Neuron (in vitro differentiated cells): ENCODE measurements around the gene C1QTNF5.
A peak's percentile ranks its signal among the peaks of the same experiment; 100 is the strongest.

ENCODE experiments used
- H2AFZ ChIP-seq: one replicate; pipeline ENCODE4 v1.6.1; 2013; ENCODE audit warnings: low read depth, mild to moderate bottlenecking, inconsistent platforms, low read length, moderate library complexity
- H3K27me3 ChIP-seq: one replicate; pipeline ENCODE4 v1.6.1; 2013; ENCODE audit warnings: low read length; ENCODE audit not compliant: insufficient read depth
- H3K36me3 ChIP-seq: one replicate; pipeline ENCODE4 v1.6.1; 2013; ENCODE audit warnings: low read length; ENCODE audit not compliant: insufficient read depth
- H3K4me1 ChIP-seq: one replicate; pipeline ENCODE4 v1.6.1; 2013; ENCODE audit warnings: low read length; ENCODE audit not compliant: insufficient read depth
- H3K4me3 ChIP-seq: 2 replicates; pipeline ENCODE4 v1.5.1; 2013; ENCODE audit warnings: mild to moderate bottlenecking, low read length, moderate library complexity
- H3K9me3 ChIP-seq: one replicate; pipeline ENCODE4 v1.6.1; 2013; ENCODE audit warnings: low read length

Gene C1QTNF5

DNA sequence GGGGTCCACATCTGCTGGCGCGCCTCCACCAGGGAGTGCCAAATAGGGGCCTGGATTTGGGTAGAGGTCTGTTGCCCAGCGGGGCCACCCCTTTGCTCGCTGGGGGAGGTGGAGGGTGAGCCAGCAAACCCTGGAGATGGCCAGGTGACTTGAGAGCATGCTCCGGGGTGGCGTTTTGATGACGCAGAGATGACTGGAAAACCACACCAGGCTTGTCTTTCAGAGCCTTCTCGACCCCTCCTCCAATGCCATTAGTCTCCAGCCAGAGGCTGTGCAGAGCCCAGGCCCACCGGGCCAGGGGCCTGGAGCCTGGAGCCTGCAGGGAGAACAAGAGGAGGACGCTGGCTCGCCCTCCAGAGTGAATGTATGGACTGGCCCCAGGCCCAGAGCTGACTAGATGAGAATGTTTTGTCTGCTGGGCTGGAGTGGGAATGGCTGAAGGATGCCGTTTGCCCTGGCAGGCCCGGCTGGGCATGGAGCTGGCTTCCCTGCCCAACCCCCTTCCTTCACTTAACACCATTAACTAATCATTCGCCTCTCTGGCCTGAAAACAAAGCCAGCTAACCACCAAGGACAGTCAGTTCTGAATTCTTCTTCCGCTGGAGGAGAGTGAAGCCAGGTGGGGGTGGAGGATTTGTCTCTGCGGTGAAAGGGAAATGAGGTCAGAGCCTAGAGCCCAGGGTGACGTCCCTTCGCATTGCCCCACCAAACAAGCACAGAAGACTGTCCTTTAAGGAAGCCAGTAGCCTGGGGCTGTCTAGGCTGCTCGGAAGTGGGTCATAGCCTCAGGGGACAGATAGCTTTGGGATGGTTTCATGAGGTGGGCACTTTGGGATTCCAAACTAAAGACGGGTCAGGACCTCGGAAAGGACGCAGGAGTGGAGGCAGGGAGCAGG lies 22.2 kb downstream of the C1QTNF5 start:
- Histone ChIP-seq H2AFZ (no peak overlapping the region), H3K27me3 (peaks cover 26% of the 10 kb centered on the region), H3K4me3 (no peak overlapping the region), H3K36me3 (no peaks in the 10 kb centered on the region), H3K4me1 (peaks cover 36% of the 10 kb centered on the region), H3K9me3 (no peaks in the 10 kb centered on the region)

DNA sequence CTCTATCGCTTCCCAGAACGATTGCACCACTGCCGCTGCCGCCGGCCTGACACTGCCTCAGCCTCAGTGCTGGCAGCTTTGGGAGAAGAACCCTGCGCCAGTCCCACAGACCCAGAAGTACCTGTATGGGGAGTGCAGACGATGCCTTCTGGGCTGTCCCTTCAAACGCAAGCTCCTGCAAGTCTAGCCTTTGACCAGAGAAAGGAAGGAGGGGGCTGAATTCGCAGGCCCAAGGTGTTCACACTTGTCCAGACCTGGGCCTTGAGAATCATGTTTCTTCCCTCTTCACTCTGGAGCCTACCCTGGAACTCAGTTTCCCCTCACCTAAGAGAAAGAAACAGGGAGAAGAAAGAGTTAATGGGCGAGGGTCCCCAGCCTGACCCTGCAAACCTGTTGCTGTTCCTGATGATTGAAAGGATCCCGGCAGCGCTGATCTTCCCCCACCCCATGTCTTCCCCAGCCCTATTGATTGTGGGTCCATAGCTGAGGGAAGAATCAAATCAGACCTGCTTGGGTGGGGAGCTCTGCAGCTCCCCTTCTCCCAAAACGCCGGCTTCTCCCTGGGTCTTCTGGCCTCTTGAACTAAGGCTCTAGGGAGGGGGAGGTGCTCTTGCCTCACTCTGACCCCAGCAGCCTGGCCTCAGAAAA lies 23.0 kb downstream of the C1QTNF5 start:
- no peaks in the 10 kb centered on the region for H3K9me3 ChIP-seq
- peaks cover 26% of the 10 kb centered on the region for H3K27me3 ChIP-seq
- peak overlapping the region; percentile 31 for H3K4me3 ChIP-seq
- H2AFZ ChIP-seq = peak overlapping the region; percentile 37
- H3K4me1 ChIP-seq = peaks cover 36% of the 10 kb centered on the region
- no peaks in the 10 kb centered on the region for H3K36me3 ChIP-seq

DNA sequence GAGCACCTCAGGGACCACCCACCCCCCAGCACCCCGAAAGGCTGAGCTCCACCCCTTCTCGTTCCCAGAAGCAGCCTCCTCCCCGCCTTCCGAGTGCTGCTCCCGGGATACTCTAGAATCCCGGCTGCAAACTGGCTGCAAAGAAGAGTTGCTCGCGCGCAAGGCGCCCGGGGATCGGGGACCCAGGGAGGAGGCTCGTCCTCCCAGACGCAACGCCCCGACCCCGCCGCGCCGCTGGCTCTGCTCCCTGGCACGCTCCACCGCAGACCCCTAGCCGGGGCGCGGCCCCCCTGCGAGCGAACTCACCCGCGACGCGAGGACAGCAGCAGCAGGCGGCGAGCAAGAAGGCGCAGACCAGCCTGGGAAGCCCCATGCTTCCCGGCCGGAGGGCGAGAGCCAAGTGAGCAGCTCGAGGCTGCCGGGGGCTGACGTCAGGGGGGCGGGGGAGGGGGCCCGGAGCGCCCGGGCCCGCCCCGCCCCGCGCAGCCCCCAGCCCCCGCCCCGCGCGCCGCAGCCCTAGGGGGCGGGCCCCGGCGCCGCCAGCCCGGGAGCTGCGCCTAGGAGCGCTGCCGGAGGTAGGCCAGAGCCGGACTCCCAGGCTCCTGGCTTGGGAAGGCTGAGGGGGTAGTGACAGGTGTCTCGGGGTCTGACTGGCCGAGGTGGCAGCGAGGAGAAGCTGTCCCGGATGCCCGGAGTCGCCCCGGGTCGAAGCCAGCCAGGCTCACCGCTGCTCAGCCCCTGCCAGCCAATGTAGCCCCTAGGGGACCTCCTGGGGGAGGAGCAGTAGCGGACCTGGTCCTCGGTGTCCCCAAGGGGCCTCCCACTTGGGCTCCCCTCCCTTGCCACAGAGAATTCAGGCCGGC lies 23.7 kb downstream of the C1QTNF5 start, which contains the start of gene MCAM:
Gene MCAM (minus strand): TSS at position 402 of the 863 bp plus-strand sequence. CDS start 29 bp downstream, at position 373.
- H3K27me3 ChIP-seq = peaks cover 26% of the 10 kb centered on the region
- no peaks in the 10 kb centered on the region for H3K36me3 ChIP-seq
- peaks cover 36% of the 10 kb centered on the region for H3K4me1 ChIP-seq
- H2AFZ ChIP-seq = peak within 1 kb of the TSS; percentile 87
- H3K9me3 ChIP-seq = no peaks in the 10 kb centered on the region
- H3K4me3 ChIP-seq = peak within 1 kb of the TSS; percentile 58

DNA sequence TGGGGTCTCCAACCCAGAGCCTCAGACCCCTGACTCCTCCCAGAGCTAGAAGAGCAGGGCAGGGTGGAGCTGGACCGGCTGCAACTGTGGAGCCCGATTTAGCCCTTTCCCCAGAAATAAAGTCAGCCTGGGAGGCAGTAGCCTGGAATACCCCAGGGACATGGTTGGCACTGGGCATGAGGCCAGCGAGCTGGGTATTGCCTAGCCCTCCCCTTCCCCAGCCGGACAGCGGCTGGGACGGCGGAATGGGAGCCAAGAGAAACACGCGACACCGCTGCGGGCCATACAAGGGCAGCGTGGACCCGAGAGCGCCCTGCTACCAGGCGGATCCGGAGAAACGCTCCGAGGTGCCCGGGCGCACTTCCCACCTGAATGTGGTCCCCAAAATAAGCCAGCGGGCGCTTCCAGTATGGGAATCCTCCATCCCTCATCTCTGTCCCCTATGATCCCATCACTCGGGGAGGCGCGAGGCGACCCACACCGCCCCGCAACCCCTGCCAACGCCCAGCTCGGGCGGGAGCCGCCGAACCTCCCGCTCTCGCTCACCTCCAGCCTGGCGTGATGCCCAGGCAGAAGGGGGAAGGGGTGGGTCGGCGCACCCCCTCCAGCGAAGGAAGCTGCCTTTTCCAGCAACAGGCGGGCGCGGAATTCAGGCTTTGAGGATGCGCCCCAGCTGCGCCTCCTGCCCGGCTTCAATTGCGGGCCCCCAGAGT lies 24.5 kb downstream of the C1QTNF5 start:
- no peaks in the 10 kb centered on the region for H3K36me3 ChIP-seq
- H3K27me3 ChIP-seq = peaks cover 26% of the 10 kb centered on the region
- no peaks in the 10 kb centered on the region for H3K9me3 ChIP-seq
- peak overlapping the region; percentile 58 for H3K4me3 ChIP-seq
- peak overlapping the region; percentile 87 for H2AFZ ChIP-seq
- peaks cover 36% of the 10 kb centered on the region for H3K4me1 ChIP-seq

DNA sequence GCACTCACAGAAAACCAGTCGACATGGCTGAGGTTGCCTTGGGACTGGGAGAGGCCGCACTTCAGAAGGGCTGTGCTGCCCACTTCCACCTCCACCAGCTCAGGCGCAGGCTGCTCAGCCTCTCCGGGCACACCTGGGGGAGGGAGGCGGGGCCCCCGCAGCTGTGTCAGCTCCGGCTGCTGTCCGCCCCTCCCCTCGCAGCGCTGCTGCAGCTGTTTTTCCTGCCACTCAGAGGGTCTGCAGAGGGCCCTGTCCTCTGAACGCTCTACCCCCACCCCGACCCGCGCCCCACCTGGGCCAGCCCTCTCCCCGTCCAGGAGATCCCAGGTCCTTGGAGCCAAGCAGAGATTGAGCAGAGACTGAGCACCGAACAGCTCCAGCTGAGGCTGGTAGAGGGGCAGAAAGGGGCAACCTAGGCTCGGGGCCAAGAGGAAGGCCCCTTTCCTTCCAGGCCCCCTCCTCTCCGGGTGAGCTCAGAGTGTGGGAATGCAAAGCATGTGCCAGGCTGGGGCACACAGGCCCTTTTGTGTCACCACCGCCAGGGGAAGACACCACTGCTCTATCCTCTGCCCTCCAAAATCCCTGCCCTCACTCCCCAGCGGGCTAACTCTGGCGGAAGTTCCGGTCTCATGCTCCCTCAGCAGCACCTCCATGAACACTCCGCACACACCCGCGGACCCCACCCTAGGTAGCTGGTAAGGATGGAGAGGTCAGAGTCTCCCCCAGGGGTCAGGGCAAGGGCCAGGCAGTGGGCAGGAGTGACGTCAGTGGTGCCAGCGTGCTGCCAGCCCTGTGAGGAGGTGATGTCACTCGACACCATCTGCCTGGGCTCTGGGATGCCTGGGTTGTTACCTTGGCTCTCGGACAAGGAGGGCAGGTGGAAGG lies 25.3 kb downstream of the C1QTNF5 start:
- H3K4me3 ChIP-seq = peak overlapping the region; percentile 58
- no peaks in the 10 kb centered on the region for H3K9me3 ChIP-seq
- H3K27me3 ChIP-seq = peaks cover 26% of the 10 kb centered on the region
- H3K4me1 ChIP-seq = peaks cover 33% of the 10 kb centered on the region
- H3K36me3 ChIP-seq = no peaks in the 10 kb centered on the region
- H2AFZ ChIP-seq = no peak overlapping the region

DNA sequence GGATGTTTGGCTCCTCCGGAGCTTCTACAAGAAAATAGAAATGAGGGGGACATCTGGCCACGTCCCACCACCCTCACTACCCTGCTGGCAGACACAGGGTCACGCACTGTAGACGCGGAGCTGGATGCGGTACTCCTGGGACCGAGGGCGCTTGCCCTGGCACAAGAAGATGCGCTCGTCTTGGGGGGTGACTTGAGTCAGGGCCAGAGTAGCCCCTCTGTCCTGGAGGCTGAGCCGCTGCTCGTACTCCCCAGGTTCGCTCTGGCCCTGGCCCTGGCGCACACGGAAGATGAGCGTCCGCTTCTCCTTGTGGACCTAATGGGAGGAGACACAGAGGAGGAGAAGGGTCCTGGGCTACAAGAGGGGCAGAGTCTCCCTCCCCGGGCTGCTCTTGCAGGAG lies 26.0 kb downstream of the C1QTNF5 start:
- Histone ChIP-seq H2AFZ (no peak overlapping the region), H3K4me3 (no peak overlapping the region), H3K9me3 (no peaks in the 10 kb centered on the region), H3K4me1 (peaks cover 28% of the 10 kb centered on the region), H3K27me3 (peaks cover 26% of the 10 kb centered on the region), H3K36me3 (no peaks in the 10 kb centered on the region)

DNA sequence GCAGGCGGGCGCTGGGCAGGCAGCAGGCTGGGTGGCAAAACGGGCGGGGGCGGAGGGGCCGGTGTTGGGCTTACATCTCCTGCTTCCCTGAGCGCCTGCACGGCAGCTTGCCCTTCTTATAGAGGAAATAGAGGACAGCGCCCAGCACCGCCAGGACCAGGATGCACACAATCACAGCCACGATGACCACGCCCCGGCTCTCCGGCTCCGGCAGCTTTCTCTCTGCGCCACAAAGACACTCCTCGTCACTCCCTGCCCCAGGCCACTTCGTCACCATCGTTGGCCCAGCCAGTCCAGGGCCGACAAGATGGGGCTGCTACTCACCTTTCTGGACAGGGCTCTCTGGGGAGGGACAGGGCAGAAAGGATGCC lies 30.0 kb downstream of the C1QTNF5 start:
- no peak overlapping the region for H3K4me3 ChIP-seq
- no peaks in the 10 kb centered on the region for H3K9me3 ChIP-seq
- H2AFZ ChIP-seq = no peak overlapping the region
- H3K4me1 ChIP-seq = peaks cover 11% of the 10 kb centered on the region
- peaks cover 6% of the 10 kb centered on the region for H3K36me3 ChIP-seq
- peaks cover 10% of the 10 kb centered on the region for H3K27me3 ChIP-seq

DNA sequence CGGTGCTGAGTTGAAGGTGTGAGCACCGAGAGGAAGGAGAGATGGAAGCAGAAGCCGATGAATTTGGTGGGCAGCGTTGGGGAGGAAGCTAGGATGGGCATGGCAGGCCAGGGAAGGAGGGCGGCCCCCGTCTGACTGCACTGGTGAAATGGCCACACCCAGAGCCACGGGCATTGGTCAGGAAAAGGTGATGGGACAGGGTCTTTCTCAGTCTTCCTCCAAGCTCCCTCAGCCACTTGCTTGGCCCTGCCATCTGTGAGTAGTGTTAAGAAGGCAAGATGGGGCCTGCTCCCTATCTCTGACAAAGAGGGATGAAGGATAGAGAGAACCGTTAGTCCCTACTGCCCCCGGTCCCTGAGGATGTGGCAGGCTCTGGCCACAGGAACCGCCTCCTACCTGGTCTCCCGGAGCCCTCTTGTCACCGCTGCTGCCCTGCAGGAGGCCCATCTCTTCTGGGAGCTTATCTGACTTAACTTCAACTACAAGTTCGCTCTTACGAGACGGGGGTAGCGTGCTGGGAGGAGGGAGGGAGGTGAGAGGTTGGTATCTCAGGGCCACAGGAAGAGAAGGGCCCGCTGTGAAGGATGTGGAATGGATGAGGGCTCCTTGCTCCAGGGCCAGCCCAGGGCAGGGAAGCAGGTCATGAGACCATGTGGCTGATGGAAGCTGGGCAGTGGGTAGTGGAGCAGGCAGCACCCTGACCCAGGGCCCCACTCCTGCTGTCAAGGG lies 30.6 kb downstream of the C1QTNF5 start:
- peaks cover 5% of the 10 kb centered on the region for H3K27me3 ChIP-seq
- H3K4me3 ChIP-seq = no peak overlapping the region
- no peaks in the 10 kb centered on the region for H3K9me3 ChIP-seq
- no peak overlapping the region for H2AFZ ChIP-seq
- peaks cover 6% of the 10 kb centered on the region for H3K4me1 ChIP-seq
- H3K36me3 ChIP-seq = peaks cover 9% of the 10 kb centered on the region

DNA sequence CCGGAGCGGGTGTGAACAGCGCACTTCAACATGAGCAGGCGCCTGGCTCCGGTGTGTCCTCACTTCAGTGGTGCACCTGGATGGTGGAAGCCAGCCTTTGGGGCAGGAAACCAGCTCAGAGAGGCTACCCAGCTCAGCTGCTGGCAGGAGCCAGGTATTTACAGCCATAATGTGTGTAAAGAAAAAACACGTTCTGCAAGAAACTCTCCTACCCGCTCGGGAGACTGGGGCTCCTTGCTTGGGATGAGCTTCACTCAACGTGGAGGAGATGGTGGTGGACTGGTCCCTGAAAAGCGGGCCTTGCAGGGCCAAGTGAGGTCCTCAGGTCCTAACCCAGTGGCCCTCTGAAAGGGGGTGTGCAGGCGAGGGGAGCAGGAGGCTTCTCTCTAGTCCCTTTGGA lies 31.3 kb downstream of the C1QTNF5 start:
- Histone ChIP-seq H3K4me1 (peaks cover 6% of the 10 kb centered on the region), H2AFZ (no peak overlapping the region), H3K27me3 (no peaks in the 10 kb centered on the region), H3K36me3 (peaks cover 12% of the 10 kb centered on the region), H3K9me3 (no peaks in the 10 kb centered on the region), H3K4me3 (no peak overlapping the region)

DNA sequence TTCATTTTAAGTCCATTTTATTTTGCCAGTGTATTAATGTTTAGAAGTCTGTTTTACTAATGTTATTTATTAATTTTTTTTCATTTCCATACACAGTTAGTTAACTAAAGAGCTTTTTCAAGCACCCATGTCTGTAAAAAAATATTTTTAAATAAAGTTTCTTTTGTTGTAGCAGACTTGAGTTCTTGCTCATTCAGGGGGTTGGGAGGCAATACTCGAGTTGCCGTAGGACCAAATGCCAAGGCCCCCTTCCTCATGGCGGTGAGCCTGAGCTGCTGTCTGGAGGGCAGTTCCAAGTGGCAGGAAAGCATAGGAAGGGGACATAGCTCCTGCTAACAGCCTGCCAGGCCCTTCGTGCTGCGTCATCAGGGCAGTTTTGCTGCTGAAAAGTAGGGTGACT lies 32.7 kb downstream of the C1QTNF5 start:
- peaks cover 25% of the 10 kb centered on the region for H3K36me3 ChIP-seq
- H3K9me3 ChIP-seq = no peaks in the 10 kb centered on the region
- H2AFZ ChIP-seq = no peak overlapping the region
- H3K27me3 ChIP-seq = no peaks in the 10 kb centered on the region
- peaks cover 6% of the 10 kb centered on the region for H3K4me1 ChIP-seq
- H3K4me3 ChIP-seq = no peak overlapping the region

DNA sequence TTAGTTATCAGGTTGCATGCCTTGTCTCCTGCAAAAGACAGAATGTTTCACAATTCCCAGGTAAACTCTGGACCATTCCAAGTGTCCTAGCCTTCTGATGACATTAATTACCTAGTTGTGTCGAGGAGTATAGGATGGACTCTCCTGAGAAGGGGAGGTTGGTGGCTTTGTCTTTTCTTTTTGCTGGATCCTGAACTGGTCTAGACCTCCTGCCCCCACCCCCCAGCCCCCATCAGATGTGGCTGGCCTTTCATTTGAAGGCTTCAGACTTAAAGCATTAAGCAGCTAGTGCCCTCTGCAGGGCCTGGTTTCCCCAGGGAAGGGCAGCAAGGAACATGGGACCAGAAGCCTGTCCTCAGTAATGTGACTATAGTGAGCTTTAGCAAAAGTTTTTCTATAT lies 33.5 kb downstream of the C1QTNF5 start:
- no peak overlapping the region for H3K4me3 ChIP-seq
- peaks cover 29% of the 10 kb centered on the region for H3K36me3 ChIP-seq
- H2AFZ ChIP-seq = no peak overlapping the region
- no peaks in the 10 kb centered on the region for H3K9me3 ChIP-seq
- H3K27me3 ChIP-seq = no peaks in the 10 kb centered on the region
- H3K4me1 ChIP-seq = peaks cover 6% of the 10 kb centered on the region
